ENCODE data around the gene KCNMA1. TPM values are rescaled to one million over a fixed set of nuclear protein-coding genes. Genes with fewer than 3 reads are reported as not detected.

The KCNMA1 gene
- total and polyA plus RNA-seq, 8 donors: 0.92 to 155 (median 54.3) TPM

- H3K27ac ChIP-seq: no peak overlapping the region
- intact Hi-C loops (cut with DNase I; ENCODE audit: low total_unique reads): no loop called here
- H3K36me3 ChIP-seq: no peaks in the 10 kb centered on the region
- DNase-seq: peak in 1 of 2 donors; percentile 57
- no peaks in the 10 kb centered on the region for H3K27me3 ChIP-seq
- H3K9me3 ChIP-seq: no peaks in the 10 kb centered on the region
- H3K4me3 ChIP-seq: no peak overlapping the region
- no peak for TF ChIP-seq POLR2A (IDR thresholded peaks at IDR 0.05)
- no peak for TF ChIP-seq POLR2AphosphoS5 (IDR thresholded peaks at IDR 0.05)
- TF ChIP-seq, protein P1, sequence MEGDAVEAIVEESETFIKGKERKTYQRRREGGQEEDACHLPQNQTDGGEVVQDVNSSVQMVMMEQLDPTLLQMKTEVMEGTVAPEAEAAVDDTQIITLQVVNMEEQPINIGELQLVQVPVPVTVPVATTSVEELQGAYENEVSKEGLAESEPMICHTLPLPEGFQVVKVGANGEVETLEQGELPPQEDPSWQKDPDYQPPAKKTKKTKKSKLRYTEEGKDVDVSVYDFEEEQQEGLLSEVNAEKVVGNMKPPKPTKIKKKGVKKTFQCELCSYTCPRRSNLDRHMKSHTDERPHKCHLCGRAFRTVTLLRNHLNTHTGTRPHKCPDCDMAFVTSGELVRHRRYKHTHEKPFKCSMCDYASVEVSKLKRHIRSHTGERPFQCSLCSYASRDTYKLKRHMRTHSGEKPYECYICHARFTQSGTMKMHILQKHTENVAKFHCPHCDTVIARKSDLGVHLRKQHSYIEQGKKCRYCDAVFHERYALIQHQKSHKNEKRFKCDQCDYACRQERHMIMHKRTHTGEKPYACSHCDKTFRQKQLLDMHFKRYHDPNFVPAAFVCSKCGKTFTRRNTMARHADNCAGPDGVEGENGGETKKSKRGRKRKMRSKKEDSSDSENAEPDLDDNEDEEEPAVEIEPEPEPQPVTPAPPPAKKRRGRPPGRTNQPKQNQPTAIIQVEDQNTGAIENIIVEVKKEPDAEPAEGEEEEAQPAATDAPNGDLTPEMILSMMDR (IDR thresholded peaks at IDR 0.05): no peak
- no peak for TF ChIP-seq EP300 (IDR thresholded peaks at IDR 0.05)
- peaks cover 0 to 21% (median 0%) of the 10 kb centered on the region in 4 donors for H3K4me1 ChIP-seq
- WGBS, 5 donors: 54 to 72% (median 57%) methylated on average over 6 of the region's 6 CpGs
Measured at GRCh38 chr10:77377678-77378352, 259.8 kb downstream of the KCNMA1 start.

- peaks cover 0 to 27% (median 6%) of the 10 kb centered on the region in 4 donors for H3K4me1 ChIP-seq
- H3K36me3 ChIP-seq: no peaks in the 10 kb centered on the region
- no peak overlapping the region for H3K27ac ChIP-seq
- H3K9me3 ChIP-seq: no peaks in the 10 kb centered on the region
- no peak overlapping the region for H3K4me3 ChIP-seq
- intact Hi-C loops (cut with DNase I; ENCODE audit: low total_unique reads): no loop called here
- 56 to 87% (median 68%) methylated on average over 5 of the region's 5 CpGs for WGBS, 5 donors
- no peak for DNase-seq
- H3K27me3 ChIP-seq: no peaks in the 10 kb centered on the region
- TF ChIP-seq POLR2A (IDR thresholded peaks at IDR 0.05): no peak
- TF ChIP-seq EP300 (IDR thresholded peaks at IDR 0.05): no peak
- TF ChIP-seq, protein P1 (IDR thresholded peaks at IDR 0.05): no peak
- no peak for TF ChIP-seq POLR2AphosphoS5 (IDR thresholded peaks at IDR 0.05)
Measured at GRCh38 chr10:77377034-77377433, 260.6 kb downstream of the KCNMA1 start.

- Histone ChIP-seq H3K4me1 (peaks cover 0 to 31% (median 9%) of the 10 kb centered on the region in 4 donors), H3K27me3 (no peaks in the 10 kb centered on the region), H3K27ac (peak overlapping the region in 3 of 5 donors; percentile 13 to 79 (median 74)), H3K4me3 (no peak overlapping the region), H3K9me3 (peaks cover 0 to 3% (median 2%) of the 10 kb centered on the region in 4 donors), H3K36me3 (no peaks in the 10 kb centered on the region)
- TF ChIP-seq, protein P1 (IDR thresholded peaks at IDR 0.05): no peak
- peak in 1 of 3 donors; percentile 75 for TF ChIP-seq POLR2AphosphoS5 (IDR thresholded peaks at IDR 0.05)
- WGBS, 5 donors: 74 to 91% (median 79%) methylated on average over 2 of the region's 2 CpGs
- peak in 1 of 2 donors; percentile 59 for DNase-seq
- intact Hi-C loops (cut with DNase I; ENCODE audit: low total_unique reads): no loop called here
Measured at GRCh38 chr10:77374189-77374656, 263.4 kb downstream of the KCNMA1 start.

GRCh38 chr10:77371848-77372799 lies 265.5 kb downstream of the KCNMA1 start:
- H3K9me3 ChIP-seq: peaks cover 0 to 18% (median 8%) of the 10 kb centered on the region in 4 donors
- intact Hi-C loops (cut with DNase I; ENCODE audit: low total_unique reads): no loop called here
- no peaks in the 10 kb centered on the region for H3K36me3 ChIP-seq
- H3K27me3 ChIP-seq: no peaks in the 10 kb centered on the region
- no peak for DNase-seq
- H3K4me1 ChIP-seq: peaks cover 0 to 31% (median 9%) of the 10 kb centered on the region in 4 donors
- TF ChIP-seq EP300 (IDR thresholded peaks at IDR 0.05) (no peak), POLR2AphosphoS5 (IDR thresholded peaks at IDR 0.05) (no peak), POLR2A (IDR thresholded peaks at IDR 0.05) (no peak)
- TF ChIP-seq, protein P1 (IDR thresholded peaks at IDR 0.05): no peak
- WGBS, 5 donors: 34 to 54% (median 51%) methylated on average over 7 of the region's 7 CpGs
- no peak overlapping the region for H3K4me3 ChIP-seq
- H3K27ac ChIP-seq: peak overlapping the region in 2 of 5 donors; percentile 5 to 46
